CD8-positive, alpha-beta memory T cell (primary cell): ENCODE data around the gene PHF8. TPM values are rescaled to one million over a fixed set of nuclear protein-coding genes. Genes with fewer than 3 reads are reported as not detected.

ENCODE experiments used
- CTCF ChIA-PET: fragments of 350-600 bp; sonication (Branson Sonifier 250); formaldehyde crosslinking; loops from one replicate; lab custom pipeline; 2021; ENCODE audit warnings: antibody characterized with exemption; lab: Charles Lee
- POLR2A ChIA-PET: fragments of 350-600 bp; sonication (Branson Sonifier 250); formaldehyde crosslinking; loops from one replicate; lab custom pipeline; 2021; ENCODE audit warnings: antibody characterized with exemption; lab: Charles Lee
- DNase-seq, 5 donors: peaks; one replicate each; pipeline versions ENCODE4 v3.0.0 to v3.0.0-alpha.2; 2020 to 2022; ENCODE audit warnings: mixed read lengths in 1 of 5
- H3K27ac ChIP-seq: one replicate; pipeline ENCODE4 v1.7.0; 2013; ENCODE audit warnings: low read depth, mild to moderate bottlenecking, low read length, moderate library complexity
- H3K27me3 ChIP-seq: 2 replicates; pipeline ENCODE4 v1.7.0; 2013; ENCODE audit warnings: low read length, mild to moderate bottlenecking; ENCODE audit not compliant: insufficient read depth, poor library complexity, severe bottlenecking
- H3K36me3 ChIP-seq: 2 replicates; pipeline ENCODE4 v1.7.0; 2013; ENCODE audit warnings: mild to moderate bottlenecking, low read length, moderate library complexity; ENCODE audit not compliant: insufficient read depth
- H3K4me1 ChIP-seq: 2 replicates; pipeline ENCODE4 v1.7.0; 2013; ENCODE audit warnings: mild to moderate bottlenecking, low read length, moderate library complexity; ENCODE audit not compliant: insufficient read depth
- H3K4me3 ChIP-seq: 2 replicates; pipeline ENCODE4 v1.7.0; 2013; ENCODE audit warnings: mild to moderate bottlenecking, low read length
- H3K9me3 ChIP-seq: 2 replicates; pipeline ENCODE4 v1.7.0; 2013; ENCODE audit warnings: mild to moderate bottlenecking, low read length
- H3K27ac Mint-ChIP-seq, 8 donors: one replicate each; pipeline ENCODE4 v1.8.0; 2020 to 2021; ENCODE audit warnings: mixed read lengths in 8 of 8, mild to moderate bottlenecking in 6 of 8, inconsistent platforms in 3 of 8, moderate library complexity in 3 of 8
- H3K27me3 Mint-ChIP-seq, 2 donors: one replicate each; pipeline ENCODE4 v1.8.0; 2020 to 2021; ENCODE audit warnings: mixed read lengths in 2 of 2, mild to moderate bottlenecking in 1 of 2, moderate library complexity in 1 of 2
- H3K36me3 Mint-ChIP-seq, 3 donors: one replicate each; pipeline ENCODE4 v1.8.0; 2020 to 2021; ENCODE audit warnings: mixed read lengths in 3 of 3, inconsistent platforms in 1 of 3, mild to moderate bottlenecking in 1 of 3
- H3K4me1 Mint-ChIP-seq, 3 donors: one replicate each; pipeline ENCODE4 v1.8.0; 2020 to 2021; ENCODE audit warnings: mixed read lengths in 3 of 3, inconsistent platforms in 1 of 3, mild to moderate bottlenecking in 1 of 3
- H3K4me3 Mint-ChIP-seq, 7 donors: one replicate each; pipeline ENCODE4 v1.8.0; 2020 to 2021; ENCODE audit warnings: mixed read lengths in 7 of 7, mild to moderate bottlenecking in 6 of 7, moderate library complexity in 4 of 7, inconsistent platforms in 2 of 7
- H3K9me3 Mint-ChIP-seq, 5 donors: one replicate each; pipeline ENCODE4 v1.8.0; 2020 to 2022; ENCODE audit warnings: mixed read lengths in 5 of 5, mild to moderate bottlenecking in 3 of 5, moderate library complexity in 2 of 5, inconsistent platforms in 1 of 5
- polyA plus RNA-seq: library from polyadenylated mRNA; unstranded; fragments of 300-500 nt; fragmentation: Illumina TruSeq; gene quantifications from one replicate; pipeline ENCODE4 v1.2.3, GENCODE V29; 2021
- total RNA-seq, 2 experiments: library from RNA; stranded (reverse); gene quantifications; one replicate each; pipeline ENCODE4 v1.2.3, GENCODE V29; 2021

The PHF8 gene
- total and polyA plus RNA-seq, 3 experiments from 2014 or later, result 18.7 to 45.5 (median 42.7) TPM

DNA sequence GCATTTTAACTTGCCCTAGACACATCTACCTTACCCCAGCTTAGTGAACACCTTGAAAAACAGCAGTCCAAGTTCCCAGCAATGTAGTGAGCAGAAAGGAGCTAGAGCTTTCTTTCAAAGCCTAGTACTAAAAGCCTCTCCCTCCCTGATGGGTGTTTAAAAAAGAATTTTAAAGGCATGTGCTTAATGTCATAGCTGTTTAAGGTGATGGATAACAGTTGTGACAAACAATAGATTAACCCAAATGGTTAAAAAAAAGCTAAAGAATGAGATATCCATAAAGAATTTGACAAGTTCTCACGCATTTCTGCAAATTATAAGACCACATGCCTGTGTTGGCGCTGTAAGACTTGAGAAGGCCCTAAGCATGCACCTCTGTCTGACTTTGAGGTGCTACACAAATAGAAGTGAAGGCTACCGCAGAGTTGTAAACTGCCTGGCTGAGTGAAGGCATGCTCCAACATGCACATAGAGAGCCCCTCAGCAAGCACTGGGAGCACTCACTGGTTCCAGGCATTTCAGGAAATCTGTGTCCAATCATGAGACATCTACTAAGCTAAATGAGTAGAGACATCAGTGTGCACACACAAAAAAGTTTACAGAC, 94.0 kb downstream of the PHF8 start:
- Histone ChIP-seq H3K27ac (no peak overlapping the region), H3K36me3 (no peaks in the 10 kb centered on the region), H3K27me3 (no peaks in the 10 kb centered on the region), H3K4me1 (no peaks in the 10 kb centered on the region), H3K9me3 (no peaks in the 10 kb centered on the region), H3K4me3 (no peak overlapping the region)
- DNase-seq, result no peak
- ChIA-PET CTCF (no interaction called here), POLR2A (no interaction called here)
- peaks cover 0 to 52% (median 6%) of the 10 kb centered on the region in 3 donors for H3K36me3 Mint-ChIP-seq
- H3K9me3 Mint-ChIP-seq, result no peaks in the 10 kb centered on the region
- no peak overlapping the region for H3K27ac Mint-ChIP-seq
- no peaks in the 10 kb centered on the region for H3K4me1 Mint-ChIP-seq
- no peaks in the 10 kb centered on the region for H3K27me3 Mint-ChIP-seq
- no peak overlapping the region for H3K4me3 Mint-ChIP-seq

- ChIA-PET CTCF (no interaction called here), POLR2A (no interaction called here)
- no peaks in the 10 kb centered on the region for H3K27me3 ChIP-seq
- H3K27ac ChIP-seq, result no peak overlapping the region
- no peaks in the 10 kb centered on the region for H3K9me3 Mint-ChIP-seq
- DNase-seq, result no peak
- no peak overlapping the region for H3K4me3 Mint-ChIP-seq
- H3K36me3 ChIP-seq, result peaks cover 6% of the 10 kb centered on the region
- H3K9me3 ChIP-seq, result no peaks in the 10 kb centered on the region
- H3K27me3 Mint-ChIP-seq, result peaks cover 0 to 7% of the 10 kb centered on the region in 2 donors
- peaks cover 9 to 18% (median 18%) of the 10 kb centered on the region in 3 donors for H3K4me1 Mint-ChIP-seq
- no peaks in the 10 kb centered on the region for H3K4me1 ChIP-seq
- H3K36me3 Mint-ChIP-seq, result peaks cover 0 to 79% (median 12%) of the 10 kb centered on the region in 3 donors
- H3K27ac Mint-ChIP-seq, result peak overlapping the region in 1 of 8 donors; percentile 7
- H3K4me3 ChIP-seq, result no peak overlapping the region
These were observed 104.1 kb downstream of the PHF8 start for GRCh38 chrX:53940180-53940579.

DNA sequence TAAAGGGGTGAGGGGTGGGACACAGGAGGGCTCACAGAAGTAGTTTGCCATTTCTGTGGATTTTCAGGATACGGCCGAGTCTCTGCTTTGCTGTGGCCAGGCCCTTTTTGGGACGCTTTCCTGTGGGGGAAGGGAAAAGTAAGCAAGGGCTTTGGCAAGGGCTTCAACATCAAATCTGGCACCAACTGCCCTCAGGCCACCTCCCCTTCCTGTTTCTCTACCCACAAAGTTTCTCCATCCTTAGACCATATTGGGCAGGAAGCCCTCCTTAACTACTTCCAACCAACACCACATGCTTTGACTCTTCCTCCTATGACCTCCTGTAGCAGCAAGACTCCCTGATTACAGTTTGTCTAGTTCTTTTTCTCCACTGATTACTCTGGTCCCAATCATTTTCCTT, 105.1 kb downstream of the PHF8 start:
- Mint-ChIP-seq H3K9me3 (no peaks in the 10 kb centered on the region), H3K27ac (peak overlapping the region in 5 of 8 donors; percentile 8 to 62 (median 28)), H3K27me3 (peaks cover 0 to 12% of the 10 kb centered on the region in 2 donors), H3K4me1 (peaks cover 12 to 18% (median 18%) of the 10 kb centered on the region in 3 donors), H3K4me3 (no peak overlapping the region), H3K36me3 (peaks cover 0 to 75% (median 12%) of the 10 kb centered on the region in 3 donors)
- ChIA-PET CTCF (no interaction called here), POLR2A (no interaction called here)
- Histone ChIP-seq H3K36me3 (peaks cover 6% of the 10 kb centered on the region), H3K27me3 (no peaks in the 10 kb centered on the region), H3K4me3 (no peak overlapping the region), H3K27ac (no peak overlapping the region), H3K9me3 (no peaks in the 10 kb centered on the region), H3K4me1 (no peaks in the 10 kb centered on the region)
- no peak for DNase-seq

DNA sequence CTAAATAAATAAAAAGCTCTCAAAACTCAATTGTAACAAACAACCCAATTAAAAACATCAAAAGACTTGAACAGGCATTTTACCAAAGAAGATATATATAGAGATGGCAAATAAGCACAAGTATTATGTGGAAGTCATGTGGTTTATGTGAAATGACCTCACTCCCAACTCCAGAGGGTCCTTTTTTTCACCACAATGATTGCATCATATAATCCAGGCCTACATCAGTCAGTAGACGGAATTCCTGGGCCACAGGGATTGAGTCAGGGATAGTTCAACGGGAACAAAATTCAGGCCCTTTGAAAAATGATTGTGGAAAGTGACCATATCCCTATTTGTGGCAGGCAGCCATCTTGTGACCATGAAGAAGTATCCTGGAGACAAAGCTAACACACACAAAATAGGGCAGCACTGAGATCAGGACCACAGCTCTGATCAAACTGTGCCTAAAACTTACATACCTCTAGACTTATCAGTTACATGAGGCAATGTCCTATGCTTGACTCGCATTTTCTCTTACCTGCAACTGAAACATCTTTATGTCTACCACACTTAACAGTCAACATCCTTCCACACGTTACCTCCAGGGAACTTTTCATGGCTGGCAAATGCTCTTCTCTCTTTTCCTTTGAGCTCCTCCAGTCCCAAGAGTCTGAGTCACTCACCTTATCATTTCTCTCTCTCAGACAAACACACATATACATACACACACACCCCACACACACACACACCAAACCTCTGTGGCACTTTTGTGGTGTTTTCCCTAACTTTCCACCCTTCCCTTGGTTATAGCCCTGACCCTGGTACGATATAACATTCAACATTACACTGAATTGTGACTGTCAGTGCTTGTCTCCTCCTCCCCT, 113.5 kb downstream of the PHF8 start:
- Histone ChIP-seq H3K4me1 (no peaks in the 10 kb centered on the region), H3K27me3 (no peaks in the 10 kb centered on the region), H3K4me3 (no peak overlapping the region), H3K36me3 (no peaks in the 10 kb centered on the region), H3K27ac (no peak overlapping the region), H3K9me3 (no peaks in the 10 kb centered on the region)
- no peak for DNase-seq
- H3K36me3 Mint-ChIP-seq, result peaks cover 0 to 2% (median 0%) of the 10 kb centered on the region in 3 donors
- peaks cover 3 to 4% (median 4%) of the 10 kb centered on the region in 3 donors for H3K4me1 Mint-ChIP-seq
- ChIA-PET POLR2A (no interaction called here), CTCF (no interaction called here)
- peaks cover 0 to 11% of the 10 kb centered on the region in 2 donors for H3K27me3 Mint-ChIP-seq
- H3K4me3 Mint-ChIP-seq, result no peak overlapping the region
- no peaks in the 10 kb centered on the region for H3K9me3 Mint-ChIP-seq
- H3K27ac Mint-ChIP-seq, result peak overlapping the region in 1 of 8 donors; percentile 47

- no peaks in the 10 kb centered on the region for H3K27me3 ChIP-seq
- H3K4me1 ChIP-seq, result no peaks in the 10 kb centered on the region
- H3K27ac ChIP-seq, result no peak overlapping the region
- H3K4me3 Mint-ChIP-seq, result no peak overlapping the region
- ChIA-PET CTCF (no interaction called here), POLR2A (no interaction called here)
- H3K4me1 Mint-ChIP-seq, result no peaks in the 10 kb centered on the region
- H3K27ac Mint-ChIP-seq, result no peak overlapping the region
- no peak overlapping the region for H3K4me3 ChIP-seq
- H3K36me3 ChIP-seq, result no peaks in the 10 kb centered on the region
- no peaks in the 10 kb centered on the region for H3K9me3 ChIP-seq
- peaks cover 4 to 14% of the 10 kb centered on the region in 2 donors for H3K27me3 Mint-ChIP-seq
- H3K36me3 Mint-ChIP-seq, result peaks cover 0 to 2% (median 0%) of the 10 kb centered on the region in 3 donors
- no peak for DNase-seq
- no peaks in the 10 kb centered on the region for H3K9me3 Mint-ChIP-seq
These were observed 118.2 kb downstream of the PHF8 start for GRCh38 chrX:53926030-53926429.

DNA sequence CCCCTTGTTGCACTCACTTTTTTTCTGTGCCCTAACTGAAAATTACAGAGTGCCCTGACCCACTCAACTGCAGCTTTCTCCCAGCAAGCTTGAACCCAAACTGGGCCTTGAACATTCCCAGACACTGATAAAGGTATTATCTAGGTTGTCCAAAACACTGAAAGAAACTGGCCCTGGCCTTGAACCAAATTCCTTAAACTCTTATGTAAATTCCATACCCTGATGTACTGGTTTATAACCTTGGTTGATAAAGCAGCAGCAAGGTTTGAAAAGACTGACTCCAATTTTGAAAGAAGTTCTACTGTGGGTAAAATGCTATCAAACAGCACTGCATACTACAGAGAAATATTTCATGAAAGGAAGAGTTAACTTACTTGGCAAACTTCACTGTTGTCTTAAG, 125.6 kb downstream of the PHF8 start:
- no peak overlapping the region for H3K27ac Mint-ChIP-seq
- Histone ChIP-seq H3K27ac (no peak overlapping the region), H3K4me3 (no peak overlapping the region), H3K36me3 (no peaks in the 10 kb centered on the region), H3K9me3 (no peaks in the 10 kb centered on the region), H3K4me1 (no peaks in the 10 kb centered on the region), H3K27me3 (no peaks in the 10 kb centered on the region)
- peaks cover 10 to 17% of the 10 kb centered on the region in 2 donors for H3K27me3 Mint-ChIP-seq
- no peak overlapping the region for H3K4me3 Mint-ChIP-seq
- no peaks in the 10 kb centered on the region for H3K4me1 Mint-ChIP-seq
- peaks cover 0 to 2% (median 0%) of the 10 kb centered on the region in 3 donors for H3K36me3 Mint-ChIP-seq
- POLR2A ChIA-PET, result no interaction called here
- CTCF ChIA-PET, result no interaction called here
- DNase-seq, result no peak
- no peaks in the 10 kb centered on the region for H3K9me3 Mint-ChIP-seq

GRCh38 chrX:53900623-53901022, 143.7 kb downstream of the PHF8 start:
- H3K36me3 ChIP-seq, result no peaks in the 10 kb centered on the region
- Mint-ChIP-seq H3K27ac (no peak overlapping the region), H3K4me3 (no peak overlapping the region), H3K36me3 (no peaks in the 10 kb centered on the region), H3K9me3 (no peaks in the 10 kb centered on the region), H3K4me1 (no peaks in the 10 kb centered on the region), H3K27me3 (peaks cover 0 to 3% of the 10 kb centered on the region in 2 donors)
- no peaks in the 10 kb centered on the region for H3K4me1 ChIP-seq
- H3K9me3 ChIP-seq, result no peaks in the 10 kb centered on the region
- no peak overlapping the region for H3K4me3 ChIP-seq
- POLR2A ChIA-PET, result no interaction called here
- no peak overlapping the region for H3K27ac ChIP-seq
- no peaks in the 10 kb centered on the region for H3K27me3 ChIP-seq
- CTCF ChIA-PET, result no interaction called here
- no peak for DNase-seq

DNA sequence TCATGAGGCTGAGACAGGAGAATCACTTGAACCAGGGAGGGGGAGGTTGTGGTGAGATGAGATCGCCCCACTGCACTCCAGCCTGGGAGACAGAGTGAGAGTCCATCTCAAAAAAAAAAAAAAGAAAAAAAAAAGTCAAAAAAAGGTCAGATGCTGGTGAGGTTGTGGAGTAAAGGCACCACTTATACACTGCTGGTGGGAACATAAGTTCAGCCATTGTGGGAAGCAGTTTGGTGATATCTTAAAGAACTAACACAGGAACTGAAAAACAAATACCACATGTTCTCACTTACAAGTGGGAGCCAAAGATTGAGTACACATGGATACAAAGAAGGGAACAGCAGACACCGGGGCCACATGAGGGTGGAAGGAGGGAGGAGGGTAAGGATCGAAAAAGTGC, 149.0 kb downstream of the PHF8 start:
- Histone ChIP-seq H3K27ac (no peak overlapping the region), H3K4me1 (no peaks in the 10 kb centered on the region), H3K27me3 (no peaks in the 10 kb centered on the region), H3K36me3 (no peaks in the 10 kb centered on the region), H3K4me3 (no peak overlapping the region), H3K9me3 (no peaks in the 10 kb centered on the region)
- ChIA-PET POLR2A (no interaction called here), CTCF (no interaction called here)
- DNase-seq, result no peak
- peaks cover 0 to 2% (median 0%) of the 10 kb centered on the region in 3 donors for H3K36me3 Mint-ChIP-seq
- peaks cover 0 to 2% (median 0%) of the 10 kb centered on the region in 5 donors for H3K9me3 Mint-ChIP-seq
- H3K4me1 Mint-ChIP-seq, result no peaks in the 10 kb centered on the region
- no peak overlapping the region for H3K4me3 Mint-ChIP-seq
- no peak overlapping the region for H3K27ac Mint-ChIP-seq
- peaks cover 0 to 8% of the 10 kb centered on the region in 2 donors for H3K27me3 Mint-ChIP-seq
